Astrocyte of the spinal cord (primary cell): ENCODE results near the gene GAN.

ENCODE experiments used
- DNase-seq: peaks from one replicate; pipeline ENCODE4 v3.0.0; 2011; ENCODE audit warnings: low read depth, low spot score
- H3K4me3 ChIP-seq: 2 replicates; pipeline ENCODE4 v1.5.1; 2011; ENCODE audit warnings: low read depth, mild to moderate bottlenecking, low read length, moderate library complexity
- CTCF ChIP-seq: IDR thresholded peaks from 2 replicates; pipeline ENCODE4 v1.5.1; 2012; ENCODE audit warnings: low read depth, mild to moderate bottlenecking, low read length, inconsistent platforms
- in situ Hi-C: cut with HindIII; loops from 2 replicates; pipeline ENCODE4 v1.10.0; 2017; ENCODE audit warnings: low sequenced_read_pairs

GAN gene

DNA sequence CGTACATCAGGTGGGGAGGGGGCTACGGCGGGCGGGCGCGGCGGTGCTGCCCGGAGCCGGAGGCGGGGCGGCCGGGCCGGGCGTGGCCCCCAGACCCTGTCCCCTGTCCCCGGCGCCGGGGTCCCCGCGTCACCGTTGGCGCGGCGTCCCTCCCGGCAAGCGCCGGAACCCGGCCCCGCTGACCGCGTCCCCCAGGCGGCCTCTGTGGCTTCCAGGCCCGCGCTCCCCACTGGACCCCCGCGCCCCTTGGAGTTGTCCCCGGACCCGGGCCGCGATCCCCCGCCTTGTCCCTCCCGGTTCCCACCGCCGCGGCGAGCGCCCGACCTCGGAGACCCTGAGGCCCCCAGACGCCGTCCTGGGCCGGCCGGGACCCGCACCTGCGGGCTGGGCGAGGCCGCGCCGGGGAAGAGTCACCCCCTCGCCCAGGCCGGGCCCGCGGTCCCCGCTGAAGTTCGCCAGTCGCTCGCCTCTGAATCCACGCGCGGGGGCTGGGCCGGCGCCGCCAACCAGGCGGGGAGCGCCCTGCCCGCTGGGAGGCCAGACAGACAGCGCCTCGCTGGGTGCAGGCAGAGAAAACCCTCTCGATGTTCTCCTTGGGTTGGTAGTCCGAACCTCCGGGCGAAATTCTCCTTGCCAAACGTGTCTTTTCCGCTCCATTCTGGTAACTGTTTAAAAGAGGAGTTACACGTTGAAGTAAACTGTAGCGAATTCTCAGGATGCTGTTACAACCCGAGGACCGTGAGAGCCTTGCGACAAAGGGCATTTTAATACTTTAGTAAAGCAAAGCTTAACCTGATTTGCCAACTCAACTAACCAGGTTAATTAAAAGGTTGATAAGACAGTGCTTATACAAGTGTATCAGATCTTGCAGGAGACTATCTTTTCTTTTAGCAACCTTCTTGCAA lies 761 bp downstream of the GAN start:
- in situ Hi-C loops, result no loop called here
- DNase-seq, result peak; percentile 38
- peak; percentile 13 for TF ChIP-seq CTCF
- H3K4me3 ChIP-seq, result peak overlapping the region; percentile 84

DNA sequence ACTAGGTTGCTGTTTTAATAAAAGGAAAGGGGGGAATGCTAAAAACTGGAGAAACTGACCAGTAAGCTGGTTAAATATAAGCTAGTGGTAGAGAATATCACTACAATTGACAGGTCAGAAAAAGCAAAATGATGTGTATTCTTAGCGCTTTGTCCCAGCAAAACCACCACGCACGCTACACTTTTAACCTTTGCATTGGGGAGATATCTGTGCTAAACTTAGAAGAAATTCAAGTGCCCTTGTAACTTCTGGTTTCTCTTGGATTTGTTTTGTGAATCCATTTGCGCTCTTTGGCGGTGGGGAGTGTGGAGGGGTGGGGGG lies 1.4 kb downstream of the GAN start:
- H3K4me3 ChIP-seq, result peak overlapping the region; percentile 84
- no peak for DNase-seq
- in situ Hi-C loops, result no loop called here
- TF ChIP-seq CTCF, result no peak

- DNase-seq, result no peak
Measured at GRCh38 chr16:81318711-81319110, 3.9 kb downstream of the GAN start.

GRCh38 chr16:81319221-81319912 lies 4.6 kb downstream of the GAN start:
- no peak for TF ChIP-seq CTCF
- H3K4me3 ChIP-seq, result no peak overlapping the region
- in situ Hi-C loops, result no loop called here
- DNase-seq, result peak; percentile 79

More at GRCh38 chr16:81318711-81319110, 3.9 kb downstream of the GAN start:
- in situ Hi-C loops, result no loop called here
- no peak for TF ChIP-seq CTCF
- H3K4me3 ChIP-seq, result no peak overlapping the region

DNA sequence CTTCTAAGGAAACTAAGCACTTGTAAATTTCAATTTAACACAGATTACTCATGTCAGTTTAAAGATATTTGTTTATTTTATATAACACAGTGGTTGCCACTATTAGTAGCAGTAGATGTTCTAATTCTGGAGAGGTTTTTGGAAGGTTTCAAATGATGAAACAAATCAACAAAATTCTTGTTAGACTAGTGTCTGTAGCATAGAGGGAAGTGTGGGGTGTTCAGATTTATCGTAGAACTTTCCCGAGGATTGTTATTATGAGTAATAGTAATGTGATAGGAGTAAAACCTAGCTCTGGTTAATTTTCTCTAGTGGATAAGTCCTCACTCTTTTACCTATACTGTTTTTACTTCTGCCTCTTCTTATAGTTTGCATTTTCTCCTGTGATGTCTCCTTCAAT lies 6.3 kb downstream of the GAN start:
- peak; percentile 4 for DNase-seq
- in situ Hi-C loops, result no loop called here
- H3K4me3 ChIP-seq, result no peak overlapping the region
- TF ChIP-seq CTCF, result no peak

GRCh38 chr16:81321536-81321935 lies 6.8 kb downstream of the GAN start:
- in situ Hi-C loops, result no loop called here
- no peak for DNase-seq
- no peak for TF ChIP-seq CTCF
- H3K4me3 ChIP-seq, result no peak overlapping the region
